GM20000 (cell line): ENCODE measurements around the gene GCH1.
A peak's percentile ranks its signal among the peaks of the same experiment; 100 is the strongest.

ENCODE experiments used
- DNase-seq: peaks from one replicate; pipeline ENCODE4 v3.0.0; 2012; ENCODE audit warnings: low spot score
- CTCF ChIP-seq: IDR thresholded peaks from 2 replicates; pipeline ENCODE4 v1.5.1; 2012; ENCODE audit warnings: mild to moderate bottlenecking, control low read depth; ENCODE audit errors: extremely low read depth, missing control alignments

GCH1 gene

GRCh38 chr14:54812617-54813016 is 90.0 kb downstream of the GCH1 start:
- no peak for DNase-seq
- TF ChIP-seq CTCF: no peak

DNA sequence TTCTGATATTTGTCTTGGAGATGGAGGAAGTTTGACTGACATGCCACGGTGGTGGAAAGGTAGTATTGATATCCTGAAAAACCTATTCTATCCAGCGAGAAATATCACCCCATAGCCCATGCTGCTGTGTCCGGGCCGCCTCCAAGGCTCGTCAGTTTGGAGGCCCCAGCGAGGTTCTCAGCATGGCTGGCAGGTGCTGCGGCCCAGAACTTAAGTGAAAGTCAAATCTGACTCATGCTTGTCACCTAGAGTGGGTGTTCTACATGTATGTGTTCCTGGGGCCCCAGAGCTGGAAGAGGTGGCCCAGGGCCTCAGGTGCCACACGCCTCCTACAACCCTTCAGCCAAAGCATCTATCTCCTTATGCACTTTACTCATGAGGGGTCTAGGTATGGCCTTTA is 92.9 kb downstream of the GCH1 start:
- DNase-seq: no peak
- TF ChIP-seq CTCF: no peak

DNA sequence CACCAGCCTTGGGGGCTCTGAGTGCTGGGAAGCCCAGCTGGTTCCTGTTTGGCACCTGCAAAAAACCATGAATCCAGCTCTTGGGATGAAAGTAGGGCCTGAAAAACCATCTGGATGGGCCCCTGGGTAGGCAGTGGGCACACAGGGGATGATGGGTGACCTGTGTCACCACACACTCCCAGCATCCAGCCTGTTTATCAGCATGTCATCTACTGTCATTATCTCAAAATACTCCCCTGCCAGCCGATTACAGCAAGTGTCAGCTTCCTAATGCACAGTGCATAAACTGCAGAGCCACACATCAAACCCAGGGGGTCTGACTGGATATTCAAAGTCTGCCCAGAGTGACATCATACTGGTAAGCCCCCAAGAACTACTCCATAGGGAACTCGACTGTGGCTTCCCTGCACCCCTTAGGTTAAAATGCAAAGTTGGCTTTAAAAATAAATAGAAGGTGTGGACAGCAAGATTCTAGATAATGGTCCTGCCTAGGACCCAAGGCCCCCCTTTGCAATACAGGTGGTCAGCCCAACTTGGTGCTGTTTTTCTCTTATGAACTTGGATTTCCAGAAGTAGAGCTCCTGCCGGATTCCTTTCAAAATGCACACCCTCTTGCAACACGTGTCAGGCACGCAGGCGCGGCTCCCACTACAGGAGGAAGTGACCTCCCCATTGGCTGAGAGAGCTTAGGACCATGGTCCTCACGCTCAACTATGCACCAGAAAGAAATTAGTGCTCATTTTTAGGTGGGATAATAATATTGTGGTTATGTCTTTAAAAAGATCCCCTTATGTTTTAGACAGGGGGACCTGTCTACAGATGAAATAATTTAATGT is 94.1 kb downstream of the GCH1 start:
- no peak for TF ChIP-seq CTCF
- DNase-seq: no peak

GRCh38 chr14:54807881-54808280 is 94.7 kb downstream of the GCH1 start:
- DNase-seq: no peak
- TF ChIP-seq CTCF: no peak

DNA sequence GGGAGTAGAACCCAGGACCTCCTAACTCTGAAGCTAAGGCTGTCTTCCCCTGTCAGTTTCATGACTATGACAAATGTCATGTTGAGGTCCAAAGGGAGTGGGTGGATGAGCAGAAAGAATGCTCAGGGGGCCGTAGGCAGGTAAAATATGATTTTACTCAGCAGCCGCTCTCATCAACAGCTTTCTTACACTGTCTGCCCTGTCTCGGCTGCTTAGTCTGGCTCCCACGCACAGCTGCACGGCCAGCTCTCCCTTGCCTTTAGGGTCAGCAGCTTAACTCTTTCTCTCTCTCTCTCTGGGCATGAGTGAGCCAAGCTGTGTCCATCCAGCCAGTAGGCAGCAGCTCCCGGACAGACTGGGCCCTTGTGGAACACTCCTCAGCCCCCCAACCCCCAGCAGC is 95.2 kb downstream of the GCH1 start:
- DNase-seq: no peak
- no peak for TF ChIP-seq CTCF

- no peak for DNase-seq
- no peak for TF ChIP-seq CTCF
These were observed 96.0 kb downstream of the GCH1 start for GRCh38 chr14:54806616-54807015.

GRCh38 chr14:54805445-54806322 is 96.9 kb downstream of the GCH1 start:
- peak; percentile 83 for TF ChIP-seq CTCF
- DNase-seq: peak; percentile 75
